ENCODE measurements around the gene HES6. TPM values are rescaled to one million over a fixed set of nuclear protein-coding genes. Genes with fewer than 3 reads are reported as not detected.

HES6 gene
- total RNA-seq, 1 experiment from 2014 or later, result 17.2 TPM

DNA sequence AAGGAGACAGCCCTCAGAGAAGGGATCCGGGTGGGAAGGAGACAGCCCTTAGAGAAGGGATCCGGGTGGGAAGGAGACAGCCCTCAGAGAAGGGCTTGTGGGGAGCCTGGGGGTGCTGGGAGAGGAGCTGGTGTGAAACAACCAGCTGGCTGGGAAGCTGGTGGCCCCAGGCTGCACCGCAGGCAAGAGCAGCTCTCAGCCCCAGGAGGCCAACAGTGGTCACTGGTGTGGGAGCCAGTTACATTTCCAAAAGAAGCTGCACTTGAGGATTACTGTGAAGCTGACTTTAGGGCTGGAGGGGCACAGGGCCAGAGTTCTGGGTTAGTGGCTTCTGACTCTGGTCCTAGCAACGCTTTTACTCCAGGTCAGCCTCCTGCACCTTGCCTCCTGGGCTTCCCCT lies 3.3 kb downstream of the HES6 start:
- no TSS peak for BruUV-seq (replicated peaks)
- ChIA-PET CTCF (no interaction called here), POLR2A (ENCODE audit: low non-redundant PET) (no interaction called here)
- Histone ChIP-seq H3K4me1 (ENCODE audit: insufficient read depth, low read length, poor library complexity, severe bottlenecking) (peaks cover 9% of the 10 kb centered on the region), H3K36me3 (ENCODE audit: insufficient read depth, low read length, poor library complexity, severe bottlenecking) (no peaks in the 10 kb centered on the region), H3K4me3 (ENCODE audit: low read depth, low read length, poor library complexity, severe bottlenecking) (no peak overlapping the region), H3K9me3 (ENCODE audit: low read depth, low read length, poor library complexity, severe bottlenecking) (no peaks in the 10 kb centered on the region), H3K27ac (ENCODE audit: low read depth, low read length, poor library complexity, severe bottlenecking) (no peak overlapping the region), H3K27me3 (replicated peaks; ENCODE audit: insufficient read depth, low read depth, low read length, poor library complexity) (no peaks in the 10 kb centered on the region)
- no peak for DNase-seq (ENCODE audit: low spot score)
- no peak for TF ChIP-seq EZH2 (IDR thresholded peaks at IDR 0.05; ENCODE audit: borderline replicate concordance, low read depth, low read length, poor library complexity, severe bottlenecking)
- TF ChIP-seq, protein P1, sequence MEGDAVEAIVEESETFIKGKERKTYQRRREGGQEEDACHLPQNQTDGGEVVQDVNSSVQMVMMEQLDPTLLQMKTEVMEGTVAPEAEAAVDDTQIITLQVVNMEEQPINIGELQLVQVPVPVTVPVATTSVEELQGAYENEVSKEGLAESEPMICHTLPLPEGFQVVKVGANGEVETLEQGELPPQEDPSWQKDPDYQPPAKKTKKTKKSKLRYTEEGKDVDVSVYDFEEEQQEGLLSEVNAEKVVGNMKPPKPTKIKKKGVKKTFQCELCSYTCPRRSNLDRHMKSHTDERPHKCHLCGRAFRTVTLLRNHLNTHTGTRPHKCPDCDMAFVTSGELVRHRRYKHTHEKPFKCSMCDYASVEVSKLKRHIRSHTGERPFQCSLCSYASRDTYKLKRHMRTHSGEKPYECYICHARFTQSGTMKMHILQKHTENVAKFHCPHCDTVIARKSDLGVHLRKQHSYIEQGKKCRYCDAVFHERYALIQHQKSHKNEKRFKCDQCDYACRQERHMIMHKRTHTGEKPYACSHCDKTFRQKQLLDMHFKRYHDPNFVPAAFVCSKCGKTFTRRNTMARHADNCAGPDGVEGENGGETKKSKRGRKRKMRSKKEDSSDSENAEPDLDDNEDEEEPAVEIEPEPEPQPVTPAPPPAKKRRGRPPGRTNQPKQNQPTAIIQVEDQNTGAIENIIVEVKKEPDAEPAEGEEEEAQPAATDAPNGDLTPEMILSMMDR (conservative IDR thresholded peaks at IDR 0.05; ENCODE audit: low read depth, low read length), result no peak
- intact Hi-C loops (cut with micrococcal nuclease; ENCODE audit: unreplicated experiment), result no loop called here

DNA sequence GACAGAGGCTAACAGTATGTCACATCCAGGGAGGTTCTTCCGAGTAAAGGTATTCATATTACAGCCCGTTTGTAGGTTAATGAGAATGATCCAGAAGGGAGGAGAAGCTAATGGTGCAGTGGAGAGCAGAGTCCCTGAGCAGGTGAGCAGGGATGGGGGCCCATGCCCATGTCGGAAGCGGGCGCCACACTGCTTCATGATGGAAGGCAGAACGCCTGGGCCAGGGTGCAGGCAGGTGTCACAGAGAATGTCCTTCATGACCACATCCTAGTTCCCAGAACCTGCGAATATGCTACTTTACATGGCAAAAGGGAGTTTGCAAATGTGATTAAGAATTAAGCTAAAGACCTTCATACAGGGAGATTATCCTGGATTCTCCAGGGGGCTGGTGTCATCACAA lies 4.0 kb downstream of the HES6 start:
- H3K36me3 ChIP-seq (ENCODE audit: insufficient read depth, low read length, poor library complexity, severe bottlenecking), result no peaks in the 10 kb centered on the region
- peaks cover 9% of the 10 kb centered on the region for H3K4me1 ChIP-seq (ENCODE audit: insufficient read depth, low read length, poor library complexity, severe bottlenecking)
- TF ChIP-seq EZH2 (IDR thresholded peaks at IDR 0.05; ENCODE audit: borderline replicate concordance, low read depth, low read length, poor library complexity, severe bottlenecking), result no peak
- TF ChIP-seq, protein P1 (conservative IDR thresholded peaks at IDR 0.05; ENCODE audit: low read depth, low read length), result no peak
- POLR2A ChIA-PET (ENCODE audit: low non-redundant PET), result no interaction called here
- CTCF ChIA-PET, result no interaction called here
- H3K27me3 ChIP-seq (replicated peaks; ENCODE audit: insufficient read depth, low read depth, low read length, poor library complexity), result no peaks in the 10 kb centered on the region
- intact Hi-C loops (cut with micrococcal nuclease; ENCODE audit: unreplicated experiment), result no loop called here
- H3K4me3 ChIP-seq (ENCODE audit: low read depth, low read length, poor library complexity, severe bottlenecking), result no peak overlapping the region
- BruUV-seq (replicated peaks), result no TSS peak
- no peak overlapping the region for H3K27ac ChIP-seq (ENCODE audit: low read depth, low read length, poor library complexity, severe bottlenecking)
- no peak for DNase-seq (ENCODE audit: low spot score)
- no peaks in the 10 kb centered on the region for H3K9me3 ChIP-seq (ENCODE audit: low read depth, low read length, poor library complexity, severe bottlenecking)

DNA sequence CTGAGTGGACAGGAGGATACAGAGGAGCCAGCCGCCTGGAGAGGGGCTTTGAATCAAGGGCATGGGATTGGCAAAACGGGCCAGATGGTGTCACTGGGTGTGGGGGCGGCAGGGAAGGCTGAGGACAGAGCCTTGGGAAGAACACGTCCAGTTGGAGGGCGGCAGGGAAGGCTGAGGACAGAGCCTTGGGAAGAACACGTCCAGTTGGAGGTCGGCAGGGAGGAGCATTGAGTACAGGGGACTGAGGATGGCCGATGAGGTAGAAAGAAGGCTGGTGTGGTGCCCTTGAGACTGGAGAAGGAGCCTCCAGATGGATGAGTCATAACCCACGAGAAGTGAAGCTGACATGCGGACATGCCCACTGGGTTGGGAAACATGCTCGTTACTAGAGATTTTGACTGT lies 4.5 kb downstream of the HES6 start:
- DNase-seq (ENCODE audit: low spot score), result no peak
- no peak for TF ChIP-seq EZH2 (IDR thresholded peaks at IDR 0.05; ENCODE audit: borderline replicate concordance, low read depth, low read length, poor library complexity, severe bottlenecking)
- TF ChIP-seq, protein P1 (conservative IDR thresholded peaks at IDR 0.05; ENCODE audit: low read depth, low read length), result no peak
- CTCF ChIA-PET, result no interaction called here

More for the DNA sequence above, 4.5 kb downstream of the HES6 start:
- intact Hi-C loops (cut with micrococcal nuclease; ENCODE audit: unreplicated experiment), result no loop called here
- no peaks in the 10 kb centered on the region for H3K36me3 ChIP-seq (ENCODE audit: insufficient read depth, low read length, poor library complexity, severe bottlenecking)
- H3K27me3 ChIP-seq (replicated peaks; ENCODE audit: insufficient read depth, low read depth, low read length, poor library complexity), result no peaks in the 10 kb centered on the region
- no peak overlapping the region for H3K27ac ChIP-seq (ENCODE audit: low read depth, low read length, poor library complexity, severe bottlenecking)
- H3K9me3 ChIP-seq (ENCODE audit: low read depth, low read length, poor library complexity, severe bottlenecking), result no peaks in the 10 kb centered on the region
- POLR2A ChIA-PET (ENCODE audit: low non-redundant PET), result no interaction called here
- H3K4me1 ChIP-seq (ENCODE audit: insufficient read depth, low read length, poor library complexity, severe bottlenecking), result peaks cover 8% of the 10 kb centered on the region
- no peak overlapping the region for H3K4me3 ChIP-seq (ENCODE audit: low read depth, low read length, poor library complexity, severe bottlenecking)
- no TSS peak for BruUV-seq (replicated peaks)
